ENCODE measurements around the gene INTS3. TPM values are rescaled to one million over a fixed set of nuclear protein-coding genes. Genes with fewer than 3 reads are reported as not detected.
A peak's percentile ranks its signal among the peaks of the same experiment; 100 is the strongest.

Gene INTS3
- total RNA-seq, 2 donors from 2014 or later = 63.8 to 68.8 TPM

DNA sequence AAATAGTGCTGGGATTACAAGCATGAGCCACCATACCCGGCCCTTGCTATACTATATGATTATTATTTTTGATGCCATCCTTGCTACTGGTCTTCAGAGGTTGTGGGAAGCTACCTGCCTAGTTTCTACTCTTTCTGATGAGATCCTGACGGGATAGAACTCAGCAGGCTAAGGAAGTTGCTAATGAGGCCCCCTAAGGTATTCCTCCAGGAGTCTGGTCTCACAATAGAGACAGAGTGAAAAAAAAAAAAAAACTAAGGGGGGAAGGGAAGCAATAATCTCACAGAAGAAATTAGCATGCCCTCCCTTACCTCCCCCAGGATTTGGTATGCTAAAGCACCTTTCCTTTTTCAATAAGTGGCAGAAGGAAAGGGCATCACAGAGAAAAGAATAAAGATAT lies 17.6 kb downstream of the INTS3 start:
- Histone ChIP-seq H3K4me3 (no peak overlapping the region), H3K36me3 (peaks cover 24% of the 10 kb centered on the region), H3K27ac (no peak overlapping the region), H3K9me3 (no peaks in the 10 kb centered on the region), H3K4me1 (ENCODE audit: control insufficient read depth in 1 of 2, low read depth in 2 of 2) (peaks cover 39 to 70% of the 10 kb centered on the region in 2 donors), H3K27me3 (replicated peaks; ENCODE audit: insufficient read depth) (no peaks in the 10 kb centered on the region)
- no peak for ATAC-seq (ENCODE audit: insufficient number of reproducible peaks, low FRiP score, low read depth)
- TF ChIP-seq, protein P1, sequence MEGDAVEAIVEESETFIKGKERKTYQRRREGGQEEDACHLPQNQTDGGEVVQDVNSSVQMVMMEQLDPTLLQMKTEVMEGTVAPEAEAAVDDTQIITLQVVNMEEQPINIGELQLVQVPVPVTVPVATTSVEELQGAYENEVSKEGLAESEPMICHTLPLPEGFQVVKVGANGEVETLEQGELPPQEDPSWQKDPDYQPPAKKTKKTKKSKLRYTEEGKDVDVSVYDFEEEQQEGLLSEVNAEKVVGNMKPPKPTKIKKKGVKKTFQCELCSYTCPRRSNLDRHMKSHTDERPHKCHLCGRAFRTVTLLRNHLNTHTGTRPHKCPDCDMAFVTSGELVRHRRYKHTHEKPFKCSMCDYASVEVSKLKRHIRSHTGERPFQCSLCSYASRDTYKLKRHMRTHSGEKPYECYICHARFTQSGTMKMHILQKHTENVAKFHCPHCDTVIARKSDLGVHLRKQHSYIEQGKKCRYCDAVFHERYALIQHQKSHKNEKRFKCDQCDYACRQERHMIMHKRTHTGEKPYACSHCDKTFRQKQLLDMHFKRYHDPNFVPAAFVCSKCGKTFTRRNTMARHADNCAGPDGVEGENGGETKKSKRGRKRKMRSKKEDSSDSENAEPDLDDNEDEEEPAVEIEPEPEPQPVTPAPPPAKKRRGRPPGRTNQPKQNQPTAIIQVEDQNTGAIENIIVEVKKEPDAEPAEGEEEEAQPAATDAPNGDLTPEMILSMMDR (IDR thresholded peaks at IDR 0.05) = no peak
- no peak for DNase-seq (ENCODE audit: low spot score)

DNA sequence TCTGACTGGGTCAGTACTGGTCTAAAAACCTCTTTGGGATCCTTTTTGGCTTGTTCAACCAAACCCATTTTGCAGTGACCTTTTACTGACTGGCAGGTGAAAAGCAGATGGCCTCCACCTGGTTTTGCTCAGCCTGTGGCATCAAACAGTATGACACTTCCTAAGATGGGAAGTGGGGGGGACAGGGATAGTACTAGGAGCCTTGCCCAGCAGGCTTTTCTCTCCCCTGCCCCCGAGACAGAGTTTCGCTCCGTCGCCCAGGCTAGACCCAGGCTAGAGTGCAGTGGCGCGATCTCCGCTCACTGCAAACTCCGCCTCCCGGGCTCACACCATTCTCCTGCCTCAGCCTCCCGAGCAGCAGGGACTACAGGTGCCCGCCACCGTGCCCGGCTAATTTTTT lies 18.3 kb downstream of the INTS3 start:
- H3K9me3 ChIP-seq = no peaks in the 10 kb centered on the region
- H3K4me1 ChIP-seq (ENCODE audit: control insufficient read depth in 1 of 2, low read depth in 2 of 2) = peaks cover 45 to 77% of the 10 kb centered on the region in 2 donors
- no peak overlapping the region for H3K4me3 ChIP-seq
- ATAC-seq (ENCODE audit: insufficient number of reproducible peaks, low FRiP score, low read depth) (no peak), DNase-seq (ENCODE audit: low spot score) (no peak)
- TF ChIP-seq, protein P1 (IDR thresholded peaks at IDR 0.05) = no peak
- H3K36me3 ChIP-seq = peaks cover 18% of the 10 kb centered on the region
- peak overlapping the region; percentile 95 to 96 for H3K27ac ChIP-seq
- H3K27me3 ChIP-seq (replicated peaks; ENCODE audit: insufficient read depth) = no peaks in the 10 kb centered on the region

GRCh38 chr1:153748903-153749302 lies 21.1 kb downstream of the INTS3 start:
- peak overlapping the region; percentile 14 for H3K4me3 ChIP-seq
- H3K27me3 ChIP-seq (replicated peaks; ENCODE audit: insufficient read depth) = no peaks in the 10 kb centered on the region
- no peaks in the 10 kb centered on the region for H3K9me3 ChIP-seq
- DNase-seq (ENCODE audit: low spot score) (no peak), ATAC-seq (ENCODE audit: insufficient number of reproducible peaks, low FRiP score, low read depth) (peak; percentile 33)
- peaks cover 15% of the 10 kb centered on the region for H3K36me3 ChIP-seq
- H3K4me1 ChIP-seq (ENCODE audit: control insufficient read depth in 1 of 2, low read depth in 2 of 2) = peaks cover 56 to 79% of the 10 kb centered on the region in 2 donors
- peak overlapping the region; percentile 95 to 96 for H3K27ac ChIP-seq
- TF ChIP-seq, protein P1 (IDR thresholded peaks at IDR 0.05) = no peak

GRCh38 chr1:153749408-153750005 lies 21.7 kb downstream of the INTS3 start:
- Histone ChIP-seq H3K4me1 (ENCODE audit: control insufficient read depth in 1 of 2, low read depth in 2 of 2) (peaks cover 56 to 76% of the 10 kb centered on the region in 2 donors), H3K4me3 (peak overlapping the region; percentile 14), H3K27ac (peak overlapping the region; percentile 95 to 96), H3K27me3 (replicated peaks; ENCODE audit: insufficient read depth) (no peaks in the 10 kb centered on the region), H3K9me3 (no peaks in the 10 kb centered on the region), H3K36me3 (peaks cover 14% of the 10 kb centered on the region)
- peak; percentile 46 for ATAC-seq (ENCODE audit: insufficient number of reproducible peaks, low FRiP score, low read depth)
- TF ChIP-seq, protein P1 (IDR thresholded peaks at IDR 0.05) = peak; percentile 88
- DNase-seq (ENCODE audit: low spot score) = peak; percentile 67

DNA sequence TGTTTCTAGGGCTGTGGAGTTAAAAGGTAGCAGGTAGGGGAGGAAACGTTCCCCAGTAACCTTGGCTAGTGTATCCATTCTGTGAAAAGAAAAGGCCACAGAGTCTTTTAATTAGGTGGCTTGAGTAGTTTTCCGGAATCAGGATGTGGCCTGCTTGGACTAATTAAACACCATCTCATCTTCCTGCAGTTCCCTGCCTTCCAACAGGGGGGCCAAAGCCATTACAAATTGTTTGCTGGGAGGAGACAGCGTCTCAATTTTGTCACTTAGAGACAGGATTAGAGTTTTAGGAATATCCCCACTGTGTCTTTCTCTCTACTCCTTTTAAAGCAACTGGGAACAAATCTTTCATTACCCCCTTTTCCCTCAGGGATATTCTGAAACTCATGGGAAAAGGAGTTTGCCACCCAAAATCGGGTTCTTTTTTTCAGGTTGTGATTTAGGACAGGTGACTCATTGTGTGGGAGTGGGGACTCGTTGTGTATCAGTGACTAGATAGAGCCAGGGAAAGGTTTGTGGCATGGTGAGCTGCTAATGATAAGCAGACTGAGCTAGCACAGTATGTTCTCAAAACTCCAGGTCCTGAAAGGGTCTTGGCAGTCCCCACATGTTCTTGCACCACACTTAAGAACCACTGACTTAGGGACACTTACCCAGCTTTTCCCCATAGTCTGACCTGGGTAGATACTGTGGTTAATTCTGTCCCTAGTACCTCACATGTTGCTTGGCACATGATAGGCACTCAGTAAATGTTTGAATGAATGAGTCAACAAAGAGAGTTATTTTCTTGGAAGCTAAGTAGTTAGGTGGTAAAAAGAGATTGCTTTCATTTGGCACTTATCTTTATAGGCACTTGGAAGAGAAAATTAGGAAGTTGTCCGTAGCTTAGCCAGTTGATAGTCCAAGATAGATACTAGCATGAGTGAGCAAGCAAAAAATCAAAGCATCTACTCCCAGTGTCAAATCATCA lies 22.5 kb downstream of the INTS3 start:
- Histone ChIP-seq H3K4me1 (ENCODE audit: control insufficient read depth in 1 of 2, low read depth in 2 of 2) (peaks cover 56 to 75% of the 10 kb centered on the region in 2 donors), H3K27ac (peak overlapping the region; percentile 95 to 96), H3K4me3 (peak overlapping the region; percentile 7), H3K9me3 (no peaks in the 10 kb centered on the region), H3K36me3 (peaks cover 18% of the 10 kb centered on the region), H3K27me3 (replicated peaks; ENCODE audit: insufficient read depth) (no peaks in the 10 kb centered on the region)
- DNase-seq (ENCODE audit: low spot score) (peak; percentile 41), ATAC-seq (ENCODE audit: insufficient number of reproducible peaks, low FRiP score, low read depth) (peak; percentile 78)
- TF ChIP-seq, protein P1 (IDR thresholded peaks at IDR 0.05) = peak; percentile 14

Measured in thoracic aorta (tissue), 2 donors.